CD1c-positive myeloid dendritic cell (primary cell): ENCODE measurements around the gene PRKAG3.
"Not testable (repeated sequence)": the region's sequence is repeated elsewhere in the genome, so short reads cannot be mapped to it uniquely, and the experiment has no call there.

Experiments
- DNase-seq: peaks from one replicate; pipeline ENCODE4 v3.0.0-alpha.2; 2016; ENCODE audit errors: extremely low spot score

The PRKAG3 gene

DNA sequence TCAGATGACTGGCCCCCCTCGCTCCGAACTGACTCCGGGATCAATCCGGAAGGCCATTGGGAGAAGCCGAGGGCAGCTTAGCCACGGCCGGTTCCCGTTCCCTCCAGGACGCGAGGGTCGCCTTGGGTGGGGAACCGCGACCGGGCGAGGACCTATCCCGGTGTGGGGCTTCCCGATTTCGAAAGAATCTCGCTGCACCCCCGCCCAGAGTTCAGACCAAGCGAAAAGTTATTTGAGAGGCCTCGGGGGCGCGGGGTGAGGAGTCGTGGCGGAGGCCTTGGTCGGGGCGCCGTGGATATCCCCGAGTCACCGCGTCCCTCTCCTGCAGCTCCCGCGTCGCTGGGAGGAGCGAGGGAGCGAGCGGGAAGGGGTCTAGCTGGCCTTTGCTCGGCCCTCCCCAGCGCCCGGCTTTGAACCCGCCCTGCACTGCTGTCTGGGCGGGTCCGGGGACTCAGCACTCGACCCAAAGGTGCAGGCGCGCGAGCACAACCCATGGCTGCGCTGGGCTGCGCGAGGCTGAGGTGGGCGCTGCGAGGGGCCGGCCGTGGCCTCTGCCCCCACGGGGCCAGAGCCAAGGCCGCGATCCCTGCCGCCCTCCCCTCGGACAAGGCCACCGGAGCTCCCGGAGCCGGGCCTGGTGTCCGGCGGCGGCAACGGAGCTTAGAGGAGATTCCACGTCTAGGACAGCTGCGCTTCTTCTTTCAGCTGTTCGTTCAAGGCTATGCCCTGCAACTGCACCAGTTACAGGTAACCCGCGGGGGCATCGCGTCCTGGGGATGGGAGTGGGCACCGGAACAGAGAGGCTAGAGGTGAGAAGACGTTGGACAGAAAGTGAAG, 49.7 kb downstream of the PRKAG3 start, which contains the start of gene CYP27A1:
Gene CYP27A1 (plus strand): TSS at position 457 of the 837 bp plus-strand sequence. CDS start 36 bp downstream, at position 493.
- DNase-seq: peak; percentile 58

DNA sequence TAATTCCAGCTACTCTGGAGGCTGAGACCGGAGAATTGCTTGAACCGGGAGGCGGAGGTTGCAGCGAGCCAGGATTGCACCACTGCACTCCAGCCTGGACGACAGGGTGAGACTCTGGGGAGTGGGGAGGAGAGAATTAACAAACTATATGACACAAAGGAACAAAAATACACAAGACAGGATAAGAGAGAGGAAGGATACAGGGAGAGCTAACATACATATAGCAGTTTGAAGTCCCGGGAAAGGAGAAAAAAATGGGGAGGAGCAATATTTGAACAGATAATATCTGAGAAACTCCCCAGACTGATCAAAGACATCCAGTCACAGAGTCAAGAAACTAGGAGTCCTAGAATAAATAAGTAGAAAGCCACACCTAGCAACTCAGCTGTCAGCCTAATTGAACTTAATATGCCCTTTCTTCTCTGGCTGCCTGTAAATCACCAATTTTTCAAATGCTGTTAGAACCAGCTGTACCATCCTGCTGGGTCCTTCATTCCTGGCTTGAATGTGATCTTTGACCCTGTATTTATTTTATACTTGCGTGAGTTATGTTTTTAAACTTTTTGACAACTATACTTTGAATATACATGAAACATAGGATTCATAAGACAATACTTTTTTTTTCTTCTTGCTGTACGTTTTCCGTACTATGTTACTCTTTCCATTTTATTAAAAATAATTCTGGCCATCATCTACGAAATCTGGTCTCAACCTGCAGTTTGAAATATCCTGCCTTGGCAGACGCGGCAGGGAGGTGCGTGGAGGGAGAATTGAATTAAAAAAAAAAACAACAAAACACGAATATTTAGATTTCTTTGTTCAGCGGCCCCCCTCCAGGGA, 50.5 kb downstream of the PRKAG3 start:
- DNase-seq: no peak

- DNase-seq: peak; percentile 41
Observed at GRCh38 chr2:218780046-218780445, 51.6 kb downstream of the PRKAG3 start.

DNA sequence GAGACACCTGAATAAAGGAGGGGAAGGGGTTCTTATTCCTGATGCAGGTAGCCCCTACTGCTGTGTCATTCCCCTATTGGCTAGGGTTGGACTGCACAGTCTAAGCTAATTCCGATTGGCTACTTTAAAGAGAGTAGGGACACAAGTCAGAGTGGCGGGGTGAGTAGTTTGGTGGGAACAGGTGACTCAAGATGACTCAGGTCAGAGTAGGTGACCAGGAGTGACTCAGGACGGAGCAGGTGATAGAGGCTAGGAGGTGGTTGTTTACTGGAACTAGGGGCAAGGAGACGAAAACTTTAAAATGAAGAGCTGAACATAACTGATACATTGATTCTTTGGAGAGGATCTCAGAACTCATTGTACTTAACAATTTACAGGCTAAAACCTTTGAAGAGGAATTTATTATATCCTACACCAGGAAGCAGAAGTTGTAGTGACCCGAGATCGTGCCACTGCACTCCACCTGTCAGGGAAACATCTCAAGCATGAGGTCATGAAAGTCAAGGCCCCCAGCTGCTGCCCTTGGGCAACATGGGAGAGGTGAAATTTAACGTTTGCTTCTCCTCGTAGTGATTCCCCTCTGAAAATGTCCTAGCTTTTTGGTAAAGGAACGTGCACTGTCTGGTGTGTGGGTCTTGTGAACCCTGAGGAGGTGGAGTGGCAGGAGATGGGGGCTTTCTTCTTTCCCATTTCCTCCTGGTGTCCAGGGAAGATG, 54.2 kb downstream of the PRKAG3 start:
- DNase-seq: no peak

- no peak for DNase-seq
Observed at GRCh38 chr2:218776488-218776887, 55.1 kb downstream of the PRKAG3 start.

DNA sequence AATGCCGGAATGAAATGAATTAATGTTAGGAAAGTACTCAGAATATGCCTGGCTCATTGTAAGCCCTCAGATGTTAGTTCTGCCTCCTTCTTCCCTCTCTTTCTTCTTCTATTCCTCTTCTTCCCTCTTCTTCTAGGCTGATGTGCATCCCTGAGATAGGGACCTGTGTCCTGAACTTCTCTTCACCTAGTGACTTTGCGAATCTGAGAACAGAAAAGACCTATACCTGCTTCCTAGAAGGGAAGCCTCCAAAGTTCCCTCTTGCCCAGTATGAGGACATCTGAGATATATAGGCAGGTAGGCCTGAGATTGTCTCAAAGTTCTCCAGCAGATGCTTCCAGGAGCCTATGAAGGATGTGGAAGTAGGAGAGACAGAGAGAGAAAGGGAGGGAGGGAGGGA, 57.7 kb downstream of the PRKAG3 start:
- DNase-seq: no peak

- not testable (repeated sequence) for DNase-seq
Observed at GRCh38 chr2:218772759-218773158, 58.8 kb downstream of the PRKAG3 start.
